A549 (cell line): ENCODE data around the gene ANKRD9.

Experiments used
- CBX8 ChIP-seq: fragments of 200-600 bp; sonication (generic); IDR thresholded peaks from 2 replicates; pipeline ENCODE4 v1.6.1; 2016
- ESRRA ChIP-seq: fragments of 150-350 bp; IDR thresholded peaks from 2 replicates; pipeline ENCODE4 v1.6.1; 2014; ENCODE audit warnings: mild to moderate bottlenecking, low read length, borderline replicate concordance
- RAD21 ChIP-seq, 2 experiments: fragments of >200 bp in 1 of 2; sonication (Bioruptor Twin) in 1 of 2; formaldehyde crosslinking in 1 of 2; IDR thresholded peaks in 1 of 2; conservative IDR thresholded peaks in 1 of 2; 2 replicates in 1 of 2; 3 replicates in 1 of 2; pipeline ENCODE4 v1.6.1; 2012 to 2018; ENCODE audit warnings: inconsistent platforms in 1 of 2
- SMC3 ChIP-seq: fragments of >200 bp; sonication (Bioruptor Twin); formaldehyde crosslinking; IDR thresholded peaks from 3 replicates; pipeline ENCODE4 v1.6.1; 2018; ENCODE audit warnings: inconsistent platforms
- TF ChIP-seq, protein P1 (sequence below): fragments of 450-650 bp; IDR thresholded peaks from 2 replicates; pipeline ENCODE4 v1.6.1; 2014; ENCODE audit warnings: antibody characterized with exemption

DNA sequence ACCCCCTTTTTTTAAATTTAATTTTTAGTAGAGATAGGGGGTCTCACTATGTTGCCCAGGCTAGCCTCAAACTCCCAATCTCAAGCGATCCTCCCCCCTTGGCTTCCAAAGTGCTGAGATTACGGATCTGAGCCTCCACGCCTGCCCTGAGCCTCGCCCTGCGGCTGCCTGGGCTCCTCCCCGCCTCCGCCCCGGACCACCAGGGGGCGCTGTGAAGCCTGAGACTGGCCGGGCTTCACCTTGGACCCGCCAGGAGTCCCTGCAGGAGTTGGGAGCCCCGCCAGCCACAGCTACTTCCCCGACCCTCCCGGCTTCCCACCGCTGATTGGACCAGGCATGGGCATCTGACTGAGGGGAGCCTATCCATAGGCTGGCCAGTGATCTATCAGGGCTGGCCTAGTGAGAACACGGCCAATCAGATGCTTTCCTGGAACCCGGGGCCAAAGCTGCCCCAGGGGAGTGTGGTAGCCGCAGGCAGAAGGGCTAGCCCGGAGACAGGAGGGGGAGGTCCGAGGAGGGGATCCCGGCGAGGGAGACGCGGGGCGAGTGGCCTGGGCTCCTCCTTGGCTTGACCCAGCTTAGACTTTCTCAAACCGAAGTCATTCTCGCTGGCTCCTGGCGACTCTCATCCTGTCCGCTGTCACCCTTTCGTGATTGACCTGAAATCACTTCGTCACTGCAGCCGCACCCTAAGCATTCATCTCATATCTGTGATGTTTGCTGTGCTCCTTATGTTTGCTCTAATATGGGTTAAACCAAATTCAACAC, 15.1 kb upstream of the ANKRD9 start:
- TF ChIP-seq CBX8 (no peak), RAD21 (conservative IDR thresholded peaks at IDR 0.05 in 1 of 2, IDR thresholded peaks at IDR 0.05 in 1 of 2) (peak; percentile 85 to 89), SMC3 (peak; percentile 93), ESRRA (no peak)
- TF ChIP-seq, protein P1, sequence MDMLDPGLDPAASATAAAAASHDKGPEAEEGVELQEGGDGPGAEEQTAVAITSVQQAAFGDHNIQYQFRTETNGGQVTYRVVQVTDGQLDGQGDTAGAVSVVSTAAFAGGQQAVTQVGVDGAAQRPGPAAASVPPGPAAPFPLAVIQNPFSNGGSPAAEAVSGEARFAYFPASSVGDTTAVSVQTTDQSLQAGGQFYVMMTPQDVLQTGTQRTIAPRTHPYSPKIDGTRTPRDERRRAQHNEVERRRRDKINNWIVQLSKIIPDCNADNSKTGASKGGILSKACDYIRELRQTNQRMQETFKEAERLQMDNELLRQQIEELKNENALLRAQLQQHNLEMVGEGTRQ = peak; percentile 96
